ENCODE measurements around the gene LRP4.

DNA sequence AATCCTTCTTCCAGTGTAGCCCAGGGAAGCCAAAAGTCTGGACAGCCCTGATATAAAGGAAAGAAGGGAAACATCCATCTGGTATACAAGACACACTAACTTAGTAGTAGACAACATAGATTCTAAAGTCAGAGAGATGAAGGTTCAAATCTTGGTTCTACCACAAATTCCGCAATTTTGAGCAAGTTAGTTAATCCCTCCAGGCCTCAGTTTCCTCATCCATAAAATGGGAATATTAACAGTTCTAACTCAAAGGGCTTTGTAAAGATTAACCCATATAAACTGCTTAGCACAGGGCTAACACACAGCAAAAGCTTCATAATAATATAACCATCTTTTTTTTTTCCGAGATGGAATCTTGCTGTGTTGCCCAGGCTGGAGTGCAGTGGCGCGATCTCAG lies 10.7 kb downstream of the LRP4 start:
- TF ChIP-seq, protein P1, sequence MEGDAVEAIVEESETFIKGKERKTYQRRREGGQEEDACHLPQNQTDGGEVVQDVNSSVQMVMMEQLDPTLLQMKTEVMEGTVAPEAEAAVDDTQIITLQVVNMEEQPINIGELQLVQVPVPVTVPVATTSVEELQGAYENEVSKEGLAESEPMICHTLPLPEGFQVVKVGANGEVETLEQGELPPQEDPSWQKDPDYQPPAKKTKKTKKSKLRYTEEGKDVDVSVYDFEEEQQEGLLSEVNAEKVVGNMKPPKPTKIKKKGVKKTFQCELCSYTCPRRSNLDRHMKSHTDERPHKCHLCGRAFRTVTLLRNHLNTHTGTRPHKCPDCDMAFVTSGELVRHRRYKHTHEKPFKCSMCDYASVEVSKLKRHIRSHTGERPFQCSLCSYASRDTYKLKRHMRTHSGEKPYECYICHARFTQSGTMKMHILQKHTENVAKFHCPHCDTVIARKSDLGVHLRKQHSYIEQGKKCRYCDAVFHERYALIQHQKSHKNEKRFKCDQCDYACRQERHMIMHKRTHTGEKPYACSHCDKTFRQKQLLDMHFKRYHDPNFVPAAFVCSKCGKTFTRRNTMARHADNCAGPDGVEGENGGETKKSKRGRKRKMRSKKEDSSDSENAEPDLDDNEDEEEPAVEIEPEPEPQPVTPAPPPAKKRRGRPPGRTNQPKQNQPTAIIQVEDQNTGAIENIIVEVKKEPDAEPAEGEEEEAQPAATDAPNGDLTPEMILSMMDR (optimal IDR thresholded peaks at IDR 0.05 in 1 of 3, IDR thresholded peaks at IDR 0.05 in 1 of 3, conservative IDR thresholded peaks at IDR 0.05 in 1 of 3; ENCODE audit: extremely low read depth in 1 of 3, insufficient read depth in 2 of 3, low read length in 3 of 3) = no peak
- TF ChIP-seq EZH2 (IDR thresholded peaks at IDR 0.05; ENCODE audit: low read length) = no peak

All from keratinocyte (primary cell).